GM18505 (cell line): ENCODE results near the gene PREX1.
A peak's percentile ranks its signal among the peaks of the same experiment; 100 is the strongest.

Experiments
- ATAC-seq: cut with Tn5 transposase; IDR thresholded peaks from one replicate; pipeline ENCODE4 v1.9.1; 2021; ENCODE audit not compliant: unreplicated experiment
- POLR2A ChIP-seq: IDR thresholded peaks from 4 replicates; pipeline ENCODE4 v1.6.1; 2011; ENCODE audit warnings: borderline replicate concordance; ENCODE audit not compliant: insufficient read depth, insufficient read length; ENCODE audit errors: extremely low read depth

PREX1 gene

DNA sequence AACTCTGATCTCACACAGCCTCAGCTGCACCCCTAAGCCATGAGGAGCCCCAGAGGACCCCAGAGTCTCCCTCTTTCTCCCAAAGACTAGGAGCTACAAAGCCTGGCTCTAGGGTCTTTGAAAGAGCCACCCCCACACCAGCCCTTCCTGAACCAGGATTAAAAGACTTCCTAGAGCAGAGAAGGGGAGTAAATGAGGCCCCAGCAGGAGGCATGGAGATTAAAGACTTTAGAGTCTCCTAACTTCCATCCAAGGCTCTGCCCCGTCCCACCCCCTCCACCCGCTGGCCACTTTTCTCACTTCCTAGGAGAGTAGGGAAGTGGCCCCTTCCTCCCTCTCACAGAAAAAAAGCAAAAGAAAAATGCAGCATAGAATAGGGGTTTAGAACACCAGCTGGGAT is 1.7 kb downstream of the PREX1 start:
- no peak for TF ChIP-seq POLR2A
- no peak for ATAC-seq

DNA sequence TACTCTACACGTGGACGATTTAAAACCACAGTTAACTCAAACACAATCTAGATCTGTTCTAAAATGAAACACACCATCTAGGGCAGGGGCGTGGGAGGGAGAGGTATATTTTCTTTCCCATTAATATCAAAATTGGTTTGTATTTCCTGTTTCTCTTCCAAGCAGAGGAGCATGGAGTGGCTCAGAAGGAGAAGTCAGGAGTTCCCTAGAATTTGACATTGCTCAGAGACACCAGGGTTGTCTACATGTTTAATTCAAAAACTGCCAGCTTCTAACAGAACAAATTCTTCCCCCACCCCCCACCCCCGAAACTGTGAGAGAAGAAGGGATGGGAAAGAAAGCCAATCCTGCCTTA is 2.3 kb downstream of the PREX1 start:
- ATAC-seq = no peak
- TF ChIP-seq POLR2A = no peak

DNA sequence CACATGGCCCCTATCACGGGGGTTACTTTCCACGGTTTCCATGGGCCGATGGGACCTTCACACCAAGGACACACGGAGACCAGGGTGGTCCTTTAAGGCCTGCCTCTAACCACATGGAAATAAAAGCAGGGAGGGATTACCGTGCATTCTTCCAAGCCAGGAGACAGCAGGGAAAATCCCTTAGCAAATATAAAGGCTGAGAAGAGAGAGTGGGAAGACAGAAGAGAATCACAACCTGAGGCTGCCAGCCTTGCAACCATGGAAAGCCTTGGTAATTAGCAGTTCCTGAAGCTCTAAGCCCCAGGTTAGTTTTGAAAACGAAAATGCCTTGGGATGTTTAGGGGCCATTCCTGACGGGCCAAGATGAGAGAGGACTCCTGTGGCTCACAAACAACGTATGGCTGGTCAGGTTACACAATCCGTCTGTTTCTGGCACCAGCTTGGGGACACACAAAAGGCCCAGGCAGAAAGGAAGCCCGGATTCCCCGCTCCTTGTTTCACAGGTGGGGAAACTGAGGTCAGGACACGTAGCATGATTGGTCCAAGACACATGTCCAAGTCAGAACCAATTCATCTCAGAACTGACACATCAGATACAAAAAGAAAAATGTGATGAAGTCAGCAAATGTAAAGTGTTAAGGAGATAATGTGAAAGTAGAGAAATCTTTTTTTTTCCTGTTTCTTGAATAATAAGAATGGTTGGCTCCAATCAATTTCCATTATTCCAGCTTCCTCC is 2.8 kb downstream of the PREX1 start:
- ATAC-seq = no peak
- TF ChIP-seq POLR2A = no peak

DNA sequence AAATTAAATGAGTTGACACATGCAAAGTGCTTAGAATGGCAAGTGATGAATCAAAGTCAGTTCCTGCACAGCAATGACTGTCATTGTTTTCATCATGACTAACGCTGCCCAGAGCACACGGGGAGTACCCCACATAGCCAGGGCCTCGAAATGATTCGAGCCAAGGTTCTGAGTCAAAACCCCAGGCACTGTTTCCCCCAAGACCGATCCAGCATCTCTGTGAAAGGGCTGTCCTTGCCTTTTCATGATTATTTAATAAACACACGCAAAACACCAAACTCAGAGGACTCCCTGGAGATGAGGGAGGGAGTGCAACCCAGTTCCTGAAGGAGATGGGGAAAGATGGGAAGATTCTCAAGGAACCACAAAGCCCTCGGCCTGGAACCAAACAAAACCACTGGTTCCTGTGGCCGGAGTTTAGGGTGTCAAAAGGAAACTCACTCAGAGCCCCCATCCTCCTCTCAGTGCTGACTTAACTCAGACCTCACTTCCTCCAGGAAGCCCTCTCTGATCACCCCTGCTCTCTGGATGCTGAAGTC is 3.8 kb downstream of the PREX1 start:
- no peak for TF ChIP-seq POLR2A
- no peak for ATAC-seq

DNA sequence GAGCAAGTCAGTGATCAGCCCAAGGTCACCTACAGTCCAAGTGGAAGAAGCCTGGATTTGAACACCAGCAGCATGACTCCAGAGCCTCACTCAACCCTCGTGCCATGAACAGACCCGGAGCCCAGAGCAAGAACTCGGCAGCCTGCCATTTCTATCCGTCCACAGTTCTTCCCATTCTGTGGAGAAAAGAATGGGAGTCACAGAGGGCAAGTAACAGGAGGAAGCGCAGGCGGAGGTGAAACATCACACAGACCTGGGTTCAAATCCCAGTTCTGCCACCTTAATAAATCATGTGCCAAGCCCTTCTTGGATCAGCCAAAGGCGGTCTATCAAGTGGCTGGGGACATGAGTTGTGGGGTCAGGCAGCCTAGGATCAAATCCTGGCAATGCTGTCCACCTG is 4.3 kb downstream of the PREX1 start:
- no peak for TF ChIP-seq POLR2A
- ATAC-seq = no peak

DNA sequence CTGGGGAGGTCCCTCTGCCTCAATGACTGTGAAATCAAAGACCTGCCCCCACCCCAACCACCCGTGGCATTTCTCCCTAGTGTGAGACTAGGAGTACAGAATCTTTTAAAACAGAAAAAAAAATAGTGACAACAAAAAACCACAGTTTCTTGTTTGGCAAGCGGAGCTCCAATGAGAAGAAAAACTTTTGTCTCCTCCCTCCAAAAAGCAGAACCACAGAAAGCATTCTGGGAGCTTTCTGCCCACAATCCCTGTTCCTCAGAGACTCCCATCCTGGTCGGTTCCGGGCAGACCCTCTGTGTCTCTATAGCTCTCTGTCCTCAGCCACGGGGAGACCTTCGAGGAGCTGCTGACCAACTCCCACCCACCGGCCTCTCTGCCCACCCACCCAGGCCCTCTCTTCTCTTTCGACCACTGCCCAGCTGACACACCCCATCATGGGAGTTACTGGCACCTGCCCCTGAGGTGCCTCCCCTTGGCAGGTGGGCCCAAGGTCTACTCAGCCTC is 4.9 kb downstream of the PREX1 start:
- peak; percentile 33 for TF ChIP-seq POLR2A
- no peak for ATAC-seq

DNA sequence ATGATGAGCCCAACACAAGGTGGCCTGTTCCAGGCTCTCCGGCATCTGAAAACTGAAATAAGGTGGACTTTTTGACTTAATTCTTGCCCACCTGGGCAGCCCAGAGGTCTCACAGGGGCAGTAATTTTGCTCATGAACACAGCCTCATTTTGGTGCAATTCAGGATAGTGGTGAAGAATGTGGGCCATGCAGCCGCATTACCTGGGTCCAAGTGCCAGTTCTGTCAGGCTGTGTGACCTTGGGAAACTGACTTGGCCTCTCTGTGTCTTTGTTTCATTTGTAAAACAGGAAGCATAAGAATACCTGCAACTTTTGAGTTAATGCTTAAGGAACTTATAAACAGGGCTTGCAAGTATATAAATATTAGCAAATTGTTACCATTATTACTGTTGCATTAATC is 5.6 kb downstream of the PREX1 start:
- TF ChIP-seq POLR2A = no peak
- no peak for ATAC-seq

DNA sequence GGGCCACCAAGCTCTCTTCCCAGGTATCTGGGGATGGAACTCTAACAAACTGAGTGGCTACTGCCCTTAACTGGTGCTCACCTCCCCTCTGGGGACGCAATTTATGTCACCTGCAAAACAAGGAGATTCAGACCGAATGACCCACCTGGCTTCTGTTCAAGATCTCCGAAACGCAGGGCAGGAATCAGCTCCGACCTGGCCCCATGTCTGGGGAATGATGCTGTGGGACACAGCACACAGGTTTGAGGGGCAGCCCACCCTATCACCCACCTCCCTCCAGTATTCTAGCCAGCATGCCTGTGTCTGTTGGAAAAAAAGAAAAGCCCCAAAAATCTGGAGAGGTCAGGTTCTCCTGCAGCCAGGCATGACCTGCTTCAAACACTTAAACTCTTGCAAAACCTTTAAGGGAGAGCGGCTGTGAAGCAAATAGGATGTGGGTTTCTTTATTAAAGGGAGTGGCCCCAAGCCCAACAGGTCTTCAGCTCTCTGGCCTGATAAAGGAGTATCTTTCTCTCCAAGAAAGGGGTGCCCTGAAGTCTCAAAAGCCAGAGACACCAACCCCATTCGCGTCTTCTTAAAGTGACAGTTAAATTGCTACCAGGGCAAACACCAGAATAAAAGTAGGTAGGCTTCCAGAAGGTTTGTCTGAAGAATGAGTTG is 6.4 kb downstream of the PREX1 start:
- ATAC-seq = no peak
- no peak for TF ChIP-seq POLR2A

DNA sequence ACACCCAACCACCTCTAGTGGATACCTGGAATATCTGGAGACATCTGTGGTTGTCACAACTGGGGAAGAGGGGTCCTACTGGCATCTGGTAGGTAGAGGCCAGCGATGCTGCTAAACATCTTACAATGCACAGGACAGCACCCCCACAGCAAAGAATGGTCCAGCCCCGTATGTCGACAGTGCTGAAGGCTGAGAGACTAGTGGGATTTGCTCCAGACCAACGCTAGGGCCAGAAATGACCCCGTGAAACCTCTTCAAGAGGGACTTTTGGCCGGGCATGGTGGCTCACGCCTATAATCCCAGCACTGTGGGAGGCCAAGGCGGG is 7.2 kb downstream of the PREX1 start:
- no peak for ATAC-seq
- no peak for TF ChIP-seq POLR2A

DNA sequence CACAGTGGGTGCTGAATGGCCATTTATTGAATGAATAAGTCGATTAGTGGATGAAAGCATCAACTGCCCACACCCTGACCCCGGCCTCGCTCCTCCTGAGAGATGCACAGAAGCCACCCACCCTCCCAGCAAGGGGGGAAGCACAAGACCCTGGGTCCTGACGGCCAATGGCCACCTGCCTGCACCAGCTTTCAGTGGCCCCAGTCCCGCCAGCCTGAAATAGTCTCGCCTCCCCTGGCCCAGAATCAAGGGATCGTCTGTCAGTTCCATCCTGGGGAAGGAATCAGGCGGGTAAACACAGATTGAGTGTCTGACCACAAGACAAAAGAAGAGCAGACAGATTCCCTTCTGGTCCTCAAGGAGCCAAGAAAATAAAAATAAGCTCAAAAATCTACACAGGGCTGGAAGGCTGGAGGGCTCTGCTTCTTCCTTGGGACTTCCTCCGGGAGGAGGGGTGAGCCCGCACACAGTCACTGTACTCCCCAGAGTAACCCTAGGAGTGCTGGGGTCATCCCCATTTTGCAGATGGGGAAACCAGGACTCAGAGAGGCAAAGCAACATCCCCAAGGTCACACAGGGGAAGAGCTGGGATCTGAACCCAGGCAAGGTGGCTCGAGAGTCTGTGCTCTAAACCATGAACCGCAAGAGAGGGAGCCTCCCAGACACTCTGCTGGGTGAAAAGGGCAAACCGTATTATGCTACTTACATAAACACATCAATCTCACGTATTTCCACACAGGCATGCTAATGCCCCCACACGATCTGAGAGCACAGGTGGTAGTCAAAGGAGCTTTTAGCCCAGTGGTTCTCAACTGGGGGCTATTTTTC is 7.8 kb downstream of the PREX1 start:
- no peak for TF ChIP-seq POLR2A
- no peak for ATAC-seq

DNA sequence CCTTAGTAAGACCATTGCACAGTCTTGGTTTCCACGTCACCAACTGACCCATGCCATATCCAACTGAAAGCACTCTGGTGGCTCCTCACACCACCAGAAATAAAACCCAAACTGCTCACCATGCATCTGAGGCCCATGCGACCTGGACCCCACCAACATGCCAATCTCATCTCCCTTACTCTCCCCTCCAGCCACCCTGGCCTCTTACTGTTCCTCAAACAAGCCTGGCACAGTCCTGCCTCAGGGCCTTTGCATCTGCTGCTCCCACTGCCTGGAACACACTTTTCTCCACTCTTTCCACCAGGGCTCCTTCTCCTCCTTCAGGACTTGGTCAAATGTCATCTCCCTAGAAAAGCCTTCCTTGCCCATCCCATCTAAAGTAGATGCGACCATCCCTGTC is 8.7 kb downstream of the PREX1 start:
- no peak for ATAC-seq

DNA sequence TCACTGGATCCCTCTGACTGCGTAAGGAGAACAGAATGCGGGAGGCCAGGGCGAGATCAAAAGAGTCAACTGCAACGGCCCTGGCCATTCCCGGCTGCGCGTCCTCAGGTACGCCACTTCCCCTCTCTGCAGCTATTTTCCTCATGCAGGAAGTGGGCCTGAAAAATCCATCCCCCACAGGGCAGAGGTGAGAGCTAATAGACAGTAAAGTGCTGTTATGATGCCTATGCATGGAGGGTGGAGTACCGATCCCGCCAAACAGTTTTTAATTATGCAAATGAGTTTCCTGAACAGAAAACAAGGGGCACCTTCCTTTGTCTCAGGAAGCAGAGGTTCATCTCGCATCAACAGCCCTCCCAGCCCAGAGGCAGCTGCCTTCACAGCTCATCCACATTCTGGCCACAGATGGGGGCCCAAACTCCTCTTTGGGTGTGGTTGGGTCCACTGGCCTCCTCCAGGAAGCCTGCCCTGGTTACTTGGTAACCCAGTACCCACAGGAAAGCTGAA is 9.3 kb downstream of the PREX1 start:
- ATAC-seq = no peak
- peak; percentile 47 for TF ChIP-seq POLR2A

More for the DNA sequence above, 8.7 kb downstream of the PREX1 start:
- no peak for TF ChIP-seq POLR2A

DNA sequence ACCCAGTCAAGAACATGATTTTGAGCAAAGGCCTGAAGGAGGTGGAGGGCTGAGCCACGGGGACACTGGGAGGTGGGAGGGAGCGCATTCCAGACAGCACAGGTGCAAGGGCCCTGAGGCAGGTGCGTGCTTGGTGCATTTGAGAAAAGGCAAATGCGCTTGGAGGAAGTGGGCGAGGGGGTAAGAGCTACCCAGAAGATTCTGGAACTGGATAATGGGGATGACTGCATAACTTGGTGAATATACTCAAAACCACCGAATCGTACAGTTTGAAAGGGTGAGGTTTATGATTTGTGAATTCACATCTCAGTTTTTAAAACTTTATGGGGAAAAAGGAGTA is 9.8 kb downstream of the PREX1 start:
- no peak for ATAC-seq
- TF ChIP-seq POLR2A = no peak
